ENCODE data around the gene ARHGEF12.

GRCh38 chr11:120376547-120377182 is 40.5 kb downstream of the ARHGEF12 start:
- TF ChIP-seq GATA2 (IDR thresholded peaks at IDR 0.05; ENCODE audit: low read depth, low read length) (no peak), GATA3 (IDR thresholded peaks at IDR 0.05; ENCODE audit: low read depth, low read length) (no peak)

Measured in SH-SY5Y (cell line).